Right lobe of liver (tissue), 6 donors: ENCODE measurements around the gene GALNT2. TPM values are rescaled to one million over a fixed set of nuclear protein-coding genes. Genes with fewer than 3 reads are reported as not detected.

Experiments used
- ATAC-seq, 4 donors: fragments of 200-7000 bp; cut with Tn5 transposase; one replicate each; pipeline ENCODE4 v1.9.1; 2020; ENCODE audit warnings: mild to moderate bottlenecking in 4 of 4, moderate library complexity in 4 of 4
- DNase-seq, 3 donors: peaks; one replicate each; pipeline ENCODE4 v3.0.0-alpha.2; 2020
- H3K27ac ChIP-seq, 3 donors: fragments of 200-600 bp; one replicate each; pipeline ENCODE4 v1.8.0; 2022
- H3K27me3 ChIP-seq, 2 donors: fragments of 200-600 bp; one replicate each; pipeline ENCODE4 v1.8.0; 2022
- H3K36me3 ChIP-seq, 4 donors: fragments of 200-600 bp; sonication (generic) in 1 of 4; one replicate each; pipeline versions ENCODE4 v1.5.1 to v1.8.0; 2017 to 2022; ENCODE audit warnings: control low read depth in 1 of 4
- H3K4me1 ChIP-seq, 4 donors: fragments of 200-600 bp; sonication (generic) in 1 of 4; one replicate each; pipeline versions ENCODE4 v1.5.1 to v1.8.0; 2017 to 2022; ENCODE audit warnings: control low read depth in 1 of 4
- H3K4me3 ChIP-seq, 3 donors: fragments of 200-600 bp; one replicate each; pipeline ENCODE4 v1.8.0; 2022
- H3K9me3 ChIP-seq, 4 donors: fragments of 200-600 bp; sonication (generic) in 1 of 4; one replicate each; pipeline versions ENCODE4 v1.5.1 to v1.8.0; 2017 to 2022; ENCODE audit warnings: control low read depth in 1 of 4
- CTCF ChIP-seq, 4 donors: fragments of 200-600 bp in 3 of 4; fragments of 450-650 bp in 1 of 4; IDR thresholded peaks; one replicate each; pipeline versions ENCODE4 v1.5.1 to v1.8.0; 2016 to 2022; ENCODE audit warnings: antibody characterized with exemption in 4 of 4, mild to moderate bottlenecking in 2 of 4
- POLR2A ChIP-seq: fragments of 450-650 bp; IDR thresholded peaks from one replicate; pipeline ENCODE4 v1.6.1; 2017; ENCODE audit warnings: antibody characterized with exemption, mild to moderate bottlenecking
- WGBS: methylation state at CpG from one replicate; pipeline ENCODE4 v1.1.6; 2018; ENCODE audit warnings: low coverage, low lambda C conversion rate; ENCODE audit not compliant: insufficient coverage; ENCODE audit errors: missing lambda C conversion rate; 5-methylcytosine and 5-hydroxymethylcytosine counted together
- intact Hi-C, 2 donors: fragments of 100-400 bp; cut with DNase I; formaldehyde crosslinking; loops; one replicate each; pipeline versions ENCODE4 v1.11.2 to v1.14.1; 2022
- total RNA-seq, 6 experiments: library from RNA; depleted of rRNA in 2 of 6; stranded (reverse); fragments of >200 nt in 2 of 6; fragmentation: NEBNext Ultra II Directional in 3 of 6; extraction: Animal tissue kit (Norgen Biotek cat#: 25700) in 3 of 6; gene quantifications; one replicate each; pipeline versions ENCODE4 v1.1.0 to v1.2.4, GENCODE V29; 2016 to 2023
- donor health status: DM: no; HTN: yes; CAD: no.
- donor health status: DM: no; HTN: no; CAD: no.
- donor health status: DM: no; HTN: no; CAD: no.
- donor health status: DM: no; HTN: yes; CAD: no.
- donor health status: DM: no; HTN: yes; CAD: no.

Gene GALNT2
- total RNA-seq, 6 experiments from 2014 or later = 58.0 to 152 (median 131) TPM

- intact Hi-C loops = no loop called here
- Histone ChIP-seq H3K4me1 (peaks cover 0 to 12% (median 2%) of the 10 kb centered on the region in 4 donors), H3K4me3 (no peak overlapping the region), H3K9me3 (no peaks in the 10 kb centered on the region), H3K27ac (no peak overlapping the region), H3K27me3 (no peaks in the 10 kb centered on the region), H3K36me3 (no peaks in the 10 kb centered on the region)
- no peak for TF ChIP-seq CTCF (IDR thresholded peaks at IDR 0.05)
- TF ChIP-seq POLR2A = no peak
- DNase-seq (no peak), ATAC-seq (no peak)
- WGBS = 100% methylated on average over 2 of the region's 8 CpGs
Observed at GRCh38 chr1:230211436-230212145, 144.6 kb downstream of the GALNT2 start.

- Histone ChIP-seq H3K27ac (no peak overlapping the region), H3K36me3 (no peaks in the 10 kb centered on the region), H3K9me3 (no peaks in the 10 kb centered on the region), H3K27me3 (no peaks in the 10 kb centered on the region), H3K4me3 (no peak overlapping the region), H3K4me1 (peaks cover 0 to 12% (median 2%) of the 10 kb centered on the region in 4 donors)
- peak; percentile 29 for TF ChIP-seq POLR2A
- TF ChIP-seq CTCF (IDR thresholded peaks at IDR 0.05) = no peak
- WGBS = 62% methylated on average over 4 of the region's 7 CpGs
- ATAC-seq (peak; percentile 22 to 62 (median 39)), DNase-seq (no peak)
- intact Hi-C loops = no loop called here
Observed at GRCh38 chr1:230212405-230212936, 145.4 kb downstream of the GALNT2 start.

GRCh38 chr1:230215031-230215430 lies 148.0 kb downstream of the GALNT2 start:
- ATAC-seq = peak; percentile 57 to 85 (median 72)
- Histone ChIP-seq H3K27ac (peak overlapping the region in 1 of 3 donors; percentile 28), H3K4me1 (peaks cover 0 to 12% (median 1%) of the 10 kb centered on the region in 4 donors), H3K4me3 (no peak overlapping the region), H3K36me3 (no peaks in the 10 kb centered on the region), H3K27me3 (no peaks in the 10 kb centered on the region), H3K9me3 (no peaks in the 10 kb centered on the region)
- TF ChIP-seq POLR2A (no peak), CTCF (IDR thresholded peaks at IDR 0.05) (peak; percentile 35 to 52 (median 48))
- no peak for DNase-seq
- intact Hi-C loops = no loop called here
- WGBS = 19% methylated on average over 7 of the region's 7 CpGs

- intact Hi-C loops = no loop called here
Observed at GRCh38 chr1:230215529-230215928, 148.5 kb downstream of the GALNT2 start.

More at GRCh38 chr1:230215529-230215928, 148.5 kb downstream of the GALNT2 start:
- Histone ChIP-seq H3K4me1 (peaks cover 0 to 12% (median 0%) of the 10 kb centered on the region in 4 donors), H3K27ac (no peak overlapping the region), H3K27me3 (no peaks in the 10 kb centered on the region), H3K36me3 (no peaks in the 10 kb centered on the region), H3K9me3 (no peaks in the 10 kb centered on the region), H3K4me3 (no peak overlapping the region)
- TF ChIP-seq POLR2A (no peak), CTCF (IDR thresholded peaks at IDR 0.05) (no peak)
- 46% methylated on average over 1 of the region's 1 CpG for WGBS
- DNase-seq (no peak), ATAC-seq (no peak)
